ENCODE results near the gene CAMK1.

- TF ChIP-seq CTCF (IDR thresholded peaks at IDR 0.05) (no peak), POLR2AphosphoS5 (IDR thresholded peaks at IDR 0.05) (no peak)
Observed at GRCh38 chr3:9732080-9732739, 37.5 kb downstream of the CAMK1 start.
